LNCaP clone FGC (cell line): ENCODE results near the gene MRC1.
A peak's percentile ranks its signal among the peaks of the same experiment; 100 is the strongest.

ENCODE experiments used
- DNase-seq: peaks from one replicate; pipeline ENCODE4 v3.0.0-alpha.2; 2011; ENCODE audit warnings: low read depth
- H3K4me3 ChIP-seq: 2 replicates; pipeline ENCODE4 v1.5.1; 2011; ENCODE audit warnings: mild to moderate bottlenecking, low read depth, low read length, control low read depth
- TF ChIP-seq, protein P1 (sequence below): IDR thresholded peaks from 2 replicates; pipeline ENCODE4 v1.5.1; 2012; ENCODE audit warnings: mild to moderate bottlenecking; ENCODE audit not compliant: control insufficient read depth, insufficient read depth; ENCODE audit errors: extremely low read depth

MRC1 gene

DNA sequence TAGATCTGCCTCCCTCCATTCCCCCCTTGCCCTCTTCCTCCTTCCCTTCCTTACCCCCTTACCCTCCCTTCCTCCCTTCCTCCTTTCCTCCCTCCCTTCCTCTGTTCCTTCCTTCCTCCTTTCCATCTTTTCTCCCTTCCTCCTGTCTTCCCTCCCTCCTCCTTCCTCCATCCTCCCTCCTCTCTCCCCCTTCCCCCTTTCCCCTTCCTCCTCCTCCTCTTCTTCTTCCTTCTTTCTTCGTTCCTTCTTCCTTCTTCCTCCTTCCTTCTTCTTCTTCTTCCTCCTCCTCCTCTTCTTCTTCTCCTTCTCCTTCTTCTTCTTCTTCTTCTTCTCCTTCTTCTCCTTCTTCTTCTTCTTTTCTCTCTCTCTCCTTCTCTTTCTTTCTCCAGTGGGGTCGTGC lies 57.9 kb downstream of the MRC1 start:
- no peak for DNase-seq
- no peak overlapping the region for H3K4me3 ChIP-seq
- TF ChIP-seq, protein P1, sequence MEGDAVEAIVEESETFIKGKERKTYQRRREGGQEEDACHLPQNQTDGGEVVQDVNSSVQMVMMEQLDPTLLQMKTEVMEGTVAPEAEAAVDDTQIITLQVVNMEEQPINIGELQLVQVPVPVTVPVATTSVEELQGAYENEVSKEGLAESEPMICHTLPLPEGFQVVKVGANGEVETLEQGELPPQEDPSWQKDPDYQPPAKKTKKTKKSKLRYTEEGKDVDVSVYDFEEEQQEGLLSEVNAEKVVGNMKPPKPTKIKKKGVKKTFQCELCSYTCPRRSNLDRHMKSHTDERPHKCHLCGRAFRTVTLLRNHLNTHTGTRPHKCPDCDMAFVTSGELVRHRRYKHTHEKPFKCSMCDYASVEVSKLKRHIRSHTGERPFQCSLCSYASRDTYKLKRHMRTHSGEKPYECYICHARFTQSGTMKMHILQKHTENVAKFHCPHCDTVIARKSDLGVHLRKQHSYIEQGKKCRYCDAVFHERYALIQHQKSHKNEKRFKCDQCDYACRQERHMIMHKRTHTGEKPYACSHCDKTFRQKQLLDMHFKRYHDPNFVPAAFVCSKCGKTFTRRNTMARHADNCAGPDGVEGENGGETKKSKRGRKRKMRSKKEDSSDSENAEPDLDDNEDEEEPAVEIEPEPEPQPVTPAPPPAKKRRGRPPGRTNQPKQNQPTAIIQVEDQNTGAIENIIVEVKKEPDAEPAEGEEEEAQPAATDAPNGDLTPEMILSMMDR, result no peak

- TF ChIP-seq, protein P1, result no peak
- no peak overlapping the region for H3K4me3 ChIP-seq
- no peak for DNase-seq
Measured at GRCh38 chr10:17871036-17871435, 61.9 kb downstream of the MRC1 start.

DNA sequence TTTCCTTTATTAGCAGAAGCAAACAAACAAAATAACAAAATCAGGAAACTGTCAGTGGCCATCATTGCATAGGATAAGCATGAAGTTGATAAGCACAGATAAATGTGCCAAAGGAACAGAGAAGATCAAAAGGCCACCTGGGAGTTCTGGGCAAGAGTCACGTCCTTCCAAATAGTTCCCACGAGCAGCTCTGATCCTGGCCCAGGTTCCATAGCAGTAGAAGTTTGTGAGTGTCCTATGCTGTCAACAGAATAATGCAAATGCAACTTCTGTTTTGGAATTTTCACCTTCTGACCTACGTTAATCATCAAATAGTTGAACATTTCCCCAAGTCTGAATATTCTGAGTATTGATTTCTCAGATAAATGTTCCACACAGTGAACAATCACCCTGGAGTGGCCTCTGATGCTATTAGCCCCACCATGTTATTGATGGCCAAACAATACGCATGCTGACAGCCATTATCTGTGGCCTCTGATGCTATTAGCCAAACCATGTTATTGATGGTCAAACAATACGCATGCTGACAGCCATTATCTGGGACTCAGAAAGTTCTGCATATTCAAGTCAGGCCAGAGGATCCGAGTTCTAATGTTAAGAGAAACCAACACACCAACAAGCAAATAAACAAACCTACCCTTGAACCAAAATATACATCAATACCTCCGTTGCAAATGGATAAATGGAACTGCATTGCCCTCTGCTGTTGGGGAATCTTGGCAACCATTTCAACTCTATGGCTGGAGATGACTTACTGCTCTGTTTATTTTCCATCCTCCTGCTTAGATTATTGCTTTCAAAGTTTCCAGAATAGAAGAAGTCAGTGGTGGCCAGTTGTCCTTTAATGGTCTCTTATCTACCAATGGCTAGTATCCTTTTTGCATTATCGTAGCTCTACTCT lies 63.3 kb downstream of the MRC1 start:
- H3K4me3 ChIP-seq, result no peak overlapping the region
- TF ChIP-seq, protein P1, result peak; percentile 42
- no peak for DNase-seq

DNA sequence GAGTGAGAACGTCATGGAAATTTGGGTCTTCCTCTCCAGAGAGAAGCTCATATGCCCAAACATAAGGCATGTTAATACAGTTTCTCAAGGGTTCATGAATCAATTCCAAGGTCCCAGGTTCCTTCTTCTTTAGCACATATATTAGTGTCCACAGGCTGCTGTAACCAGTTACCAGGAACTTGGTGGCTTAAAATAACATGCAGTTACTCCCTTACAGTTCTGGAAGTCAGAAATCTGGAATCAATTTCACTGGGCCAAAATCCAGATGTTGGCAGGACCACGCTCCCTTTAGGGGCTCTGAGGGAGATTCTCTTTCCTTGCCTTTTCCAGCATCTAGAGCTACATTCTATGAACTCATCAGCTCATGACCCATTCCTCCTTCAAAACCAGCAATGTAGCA lies 64.8 kb downstream of the MRC1 start:
- DNase-seq, result no peak
- no peak overlapping the region for H3K4me3 ChIP-seq
- TF ChIP-seq, protein P1, result no peak

GRCh38 chr10:17877121-17877520 lies 68.0 kb downstream of the MRC1 start:
- no peak for DNase-seq
- TF ChIP-seq, protein P1, result no peak
- H3K4me3 ChIP-seq, result no peak overlapping the region

DNA sequence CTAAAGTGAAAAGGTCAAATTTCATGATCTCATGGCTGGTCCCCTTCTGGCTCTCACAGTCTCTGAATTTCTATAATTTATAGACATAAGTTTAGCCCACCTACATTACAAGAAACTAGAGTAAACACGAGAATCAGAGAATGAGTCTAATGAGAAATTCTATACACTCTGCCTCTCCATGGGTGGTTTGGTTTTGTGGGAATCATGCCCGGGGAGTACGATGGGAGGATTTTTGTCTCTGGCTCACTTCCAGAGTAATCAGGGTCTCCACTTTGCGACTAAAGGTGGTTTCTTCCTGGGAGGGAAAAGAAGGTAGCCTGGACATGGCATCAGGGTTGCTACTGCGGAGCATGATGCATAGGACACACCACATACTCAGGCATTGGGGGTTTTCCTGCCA lies 69.7 kb downstream of the MRC1 start:
- DNase-seq, result no peak
- no peak overlapping the region for H3K4me3 ChIP-seq

More for the DNA sequence above, 69.7 kb downstream of the MRC1 start:
- TF ChIP-seq, protein P1, result no peak
